HG03175 (cell line): ENCODE measurements around the gene SLC6A5.

Experiments used
- ATAC-seq: cut with Tn5 transposase; IDR thresholded peaks from one replicate; pipeline ENCODE4 v1.9.1; 2021; ENCODE audit warnings: mild to moderate bottlenecking, moderate library complexity; ENCODE audit not compliant: unreplicated experiment

The SLC6A5 gene

GRCh38 chr11:20620988-20621387, 21.6 kb downstream of the SLC6A5 start:
- ATAC-seq = no peak

GRCh38 chr11:20621679-20622078, 22.3 kb downstream of the SLC6A5 start:
- ATAC-seq = no peak

GRCh38 chr11:20623252-20623651, 23.8 kb downstream of the SLC6A5 start:
- ATAC-seq = no peak

DNA sequence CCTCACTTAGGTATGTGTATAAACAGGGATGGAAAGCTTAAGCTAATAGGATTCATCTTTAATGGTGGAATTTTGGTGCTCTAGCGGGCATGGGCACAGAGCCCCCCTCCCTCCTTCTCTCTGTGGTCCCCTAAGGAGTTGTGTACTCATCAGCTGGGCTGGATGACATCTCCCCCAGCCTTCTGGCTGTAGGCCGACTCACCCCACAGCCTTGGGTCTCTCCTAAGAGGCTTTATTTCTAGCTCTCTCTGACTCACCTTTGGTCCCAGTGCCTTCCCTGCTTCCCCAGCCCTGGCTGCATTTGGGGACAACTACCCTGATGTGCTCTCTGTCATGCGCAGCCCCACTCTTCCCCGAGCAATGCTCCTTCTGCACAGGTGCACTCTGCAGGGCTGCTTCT, 26.9 kb downstream of the SLC6A5 start:
- ATAC-seq = no peak

- no peak for ATAC-seq
Measured at GRCh38 chr11:20627026-20627425, 27.6 kb downstream of the SLC6A5 start.

DNA sequence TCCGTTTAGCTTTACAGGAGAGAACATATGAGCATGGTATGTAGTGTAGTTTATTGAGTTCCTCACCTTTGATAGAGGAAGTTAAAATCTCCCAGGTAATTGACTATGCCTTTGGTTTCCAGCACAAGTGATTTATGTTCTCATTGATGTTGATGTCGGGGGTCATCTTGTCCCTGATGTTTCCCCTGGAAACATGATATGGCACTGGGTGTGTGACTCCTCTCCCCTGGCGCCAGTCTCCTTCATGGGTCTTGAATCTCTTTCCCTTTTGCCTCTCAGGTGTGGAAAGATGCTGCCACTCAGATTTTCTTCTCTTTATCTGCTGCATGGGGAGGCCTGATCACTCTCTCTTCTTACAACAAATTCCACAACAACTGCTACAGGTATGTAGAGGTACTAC, 28.3 kb downstream of the SLC6A5 start:
- ATAC-seq = no peak

- ATAC-seq = no peak
Measured at GRCh38 chr11:20631519-20632168, 32.2 kb downstream of the SLC6A5 start.

GRCh38 chr11:20632169-20632532, 32.7 kb downstream of the SLC6A5 start:
- no peak for ATAC-seq

DNA sequence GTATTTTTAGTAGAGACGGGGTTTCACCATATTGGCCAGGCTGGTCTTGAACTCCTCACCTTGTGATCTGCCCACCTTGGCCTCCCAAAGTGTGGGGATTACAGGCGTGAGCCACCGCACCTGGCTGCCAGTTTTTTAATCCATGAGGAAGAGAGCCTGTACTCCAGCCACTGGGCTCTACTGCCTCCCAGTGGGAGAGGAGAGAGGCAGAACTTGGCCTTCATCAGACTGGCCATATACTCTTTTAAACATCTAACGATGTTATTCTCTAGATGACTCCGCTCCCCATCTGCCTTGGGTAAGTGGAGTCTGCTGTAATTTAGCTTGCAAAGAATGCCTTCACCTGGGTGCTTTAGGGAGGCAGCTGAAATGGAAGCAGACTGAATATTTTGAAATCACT, 34.6 kb downstream of the SLC6A5 start:
- ATAC-seq = no peak

DNA sequence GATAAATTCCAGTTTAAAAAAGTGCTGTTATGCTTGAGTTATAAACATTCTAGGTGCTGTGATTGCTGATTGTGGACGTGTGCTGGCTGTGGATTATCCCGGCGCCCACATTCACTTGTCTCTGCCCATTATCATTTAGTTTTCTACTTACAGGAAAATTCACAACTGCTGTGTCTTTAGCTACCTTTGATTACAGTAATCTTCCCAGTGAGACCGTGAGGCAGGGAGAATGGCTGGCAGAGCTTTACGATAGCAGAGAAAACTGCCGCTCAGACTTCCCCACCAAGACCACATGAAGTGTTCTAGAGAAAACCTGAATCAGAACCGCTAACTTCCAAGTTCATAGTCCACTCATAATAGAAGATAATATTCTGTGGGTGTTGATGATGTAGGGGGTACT, 35.4 kb downstream of the SLC6A5 start:
- ATAC-seq = no peak

GRCh38 chr11:20638074-20638473, 38.7 kb downstream of the SLC6A5 start:
- ATAC-seq = no peak

DNA sequence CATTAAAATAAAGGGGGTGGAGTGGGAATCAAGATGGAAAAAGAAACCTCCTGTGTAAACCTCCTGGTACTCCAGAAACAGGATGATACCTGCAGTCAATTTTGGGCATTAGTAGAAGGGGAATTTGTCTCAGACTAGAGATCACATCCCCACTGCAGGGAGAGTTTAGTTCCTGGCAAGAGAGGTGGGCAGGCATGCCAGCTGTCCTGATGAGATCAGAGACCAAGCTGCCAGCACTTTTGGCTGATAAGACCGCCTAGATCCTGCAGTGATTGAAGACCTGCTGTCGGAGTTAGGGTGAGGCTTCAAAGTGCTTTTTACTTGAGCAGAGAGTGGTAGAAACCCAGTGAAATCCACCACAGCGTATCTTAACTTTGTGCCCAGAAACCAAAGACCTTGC, 40.3 kb downstream of the SLC6A5 start:
- no peak for ATAC-seq

DNA sequence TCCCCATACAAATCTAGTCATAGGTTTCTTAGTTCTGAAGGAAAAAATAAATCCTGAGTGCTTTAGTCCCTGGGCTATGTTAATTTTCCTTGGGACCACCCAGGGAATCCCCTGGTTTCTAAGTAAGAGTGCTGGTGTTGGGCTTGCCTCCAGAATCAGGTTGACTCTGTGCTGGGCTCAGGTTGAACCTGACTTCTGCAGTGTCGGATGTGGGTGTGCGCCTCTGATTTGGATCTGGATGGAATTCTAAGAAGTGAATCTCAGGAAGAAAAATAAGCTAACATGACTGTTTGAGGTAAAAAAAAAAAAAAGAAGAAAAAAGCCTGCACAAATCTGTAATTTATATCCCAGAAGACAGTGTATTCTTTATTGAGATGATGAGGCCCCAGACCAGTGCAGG, 41.0 kb downstream of the SLC6A5 start:
- ATAC-seq = no peak

- ATAC-seq = no peak
Measured at GRCh38 chr11:20644360-20644759, 45.0 kb downstream of the SLC6A5 start.

DNA sequence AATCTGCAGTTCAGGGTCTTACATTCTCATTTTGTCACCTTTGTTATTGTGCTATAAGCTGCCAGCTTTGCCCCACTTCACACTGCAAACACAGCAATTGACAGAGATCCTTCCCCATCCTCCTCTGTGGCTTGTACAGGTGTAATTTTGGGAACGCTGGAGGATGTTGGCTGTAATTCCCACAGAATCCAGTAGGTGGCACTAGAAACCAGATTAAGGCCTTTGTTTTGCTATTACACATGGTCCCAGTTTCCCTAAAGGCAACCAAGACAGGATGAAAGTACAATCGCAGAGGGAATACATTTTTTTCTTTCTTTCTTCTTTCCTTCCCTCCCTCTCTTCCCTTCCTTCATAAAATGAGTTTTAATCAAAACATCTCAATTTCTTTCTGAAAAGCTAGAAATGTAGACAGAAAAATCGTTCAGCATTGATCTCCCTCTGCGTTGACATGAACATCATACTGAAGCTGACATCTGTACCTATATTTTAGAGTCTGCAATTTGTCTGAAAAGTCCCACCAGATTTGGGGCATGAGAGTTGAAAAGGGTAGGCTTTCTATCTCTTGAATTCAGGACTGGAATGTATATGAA, 48.7 kb downstream of the SLC6A5 start:
- ATAC-seq = peak; percentile 78

GRCh38 chr11:20652150-20652806, 52.9 kb downstream of the SLC6A5 start:
- no peak for ATAC-seq

GRCh38 chr11:20654038-20654437, 54.6 kb downstream of the SLC6A5 start:
- ATAC-seq = no peak

GRCh38 chr11:20656901-20657300, 57.5 kb downstream of the SLC6A5 start:
- no peak for ATAC-seq

GRCh38 chr11:20658135-20658534, 58.7 kb downstream of the SLC6A5 start:
- no peak for ATAC-seq

DNA sequence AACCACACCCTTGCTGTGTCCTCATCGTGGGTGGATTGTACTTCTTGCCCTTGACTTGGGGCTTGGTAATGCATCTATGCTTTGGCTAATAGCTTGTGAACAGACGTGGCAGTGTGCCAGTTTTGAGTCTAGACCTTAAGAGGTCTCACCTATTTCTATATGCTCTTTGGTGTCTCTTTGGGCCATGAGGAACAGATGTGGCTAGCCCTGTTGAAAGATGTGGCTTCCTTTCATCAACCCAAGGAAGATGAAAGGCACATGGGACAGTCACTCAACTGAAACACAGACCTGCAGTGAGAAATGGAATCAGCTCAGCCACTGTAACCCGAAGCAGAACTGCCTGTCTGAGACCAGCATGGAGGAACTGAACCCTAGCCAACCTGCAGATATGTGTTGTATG, 62.0 kb downstream of the SLC6A5 start:
- ATAC-seq = no peak

- no peak for ATAC-seq
Measured at GRCh38 chr11:20661850-20662249, 62.4 kb downstream of the SLC6A5 start.

DNA sequence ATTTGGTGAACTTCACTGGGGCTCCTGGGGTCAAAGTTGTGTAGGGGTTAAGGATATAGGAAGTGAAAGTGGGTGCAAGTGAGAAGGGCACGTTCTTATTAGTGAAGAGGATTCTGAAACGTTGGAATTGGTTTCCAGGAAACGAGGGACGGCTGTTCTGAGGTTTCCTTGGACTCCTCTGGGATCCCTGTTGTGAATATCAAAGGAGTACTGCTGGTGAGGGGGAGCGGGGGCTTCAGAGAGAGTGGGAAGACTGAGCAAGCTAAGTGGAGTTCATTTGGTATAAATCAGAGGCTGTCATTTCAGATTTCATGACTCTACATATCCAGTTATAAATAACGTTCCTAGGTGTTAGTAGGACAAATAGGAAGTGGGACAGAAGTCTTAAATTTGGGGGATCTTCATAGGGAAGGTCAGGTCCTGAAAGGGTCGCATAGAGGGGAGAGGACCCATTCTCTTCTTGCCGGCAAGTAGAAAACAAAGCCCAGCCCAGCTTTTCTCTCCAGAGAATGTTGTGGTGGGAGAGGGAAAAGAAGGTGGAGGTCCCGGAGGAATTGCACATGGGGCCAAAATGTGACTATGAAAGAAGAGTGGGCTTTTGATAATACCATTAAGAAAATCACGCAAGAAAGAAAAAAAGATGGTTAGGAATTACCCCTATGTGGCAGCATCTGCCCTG, 68.9 kb downstream of the SLC6A5 start:
- no peak for ATAC-seq
